Loucy (cell line): ENCODE results near the gene PSME2.

Experiments
- H2AFZ ChIP-seq: fragments of 200-600 bp; sonication (generic); 2 replicates; pipeline ENCODE4 v1.6.0; 2016; ENCODE audit warnings: antibody characterized with exemption, mild to moderate bottlenecking, low read length, moderate library complexity
- H3F3A ChIP-seq: fragments of 200-600 bp; 2 replicates; pipeline ENCODE4 v1.6.0; 2016; ENCODE audit warnings: antibody characterized with exemption, low read depth, mild to moderate bottlenecking
- H3K27me3 ChIP-seq: fragments of 200-600 bp; sonication (generic); 2 replicates; pipeline ENCODE4 v1.6.1; 2014; ENCODE audit warnings: low read length, mild to moderate bottlenecking; ENCODE audit not compliant: insufficient read depth, poor library complexity, severe bottlenecking
- H3K36me3 ChIP-seq: fragments of 200-600 bp; sonication (generic); 2 replicates; pipeline ENCODE4 v1.6.1; 2016; ENCODE audit warnings: low read length; ENCODE audit not compliant: insufficient read depth
- H3K4me1 ChIP-seq: fragments of 200-600 bp; sonication (generic); 2 replicates; pipeline ENCODE4 v1.5.1; 2014; ENCODE audit warnings: low read length, mild to moderate bottlenecking; ENCODE audit not compliant: insufficient read depth, poor library complexity, severe bottlenecking
- H3K4me2 ChIP-seq: fragments of 200-600 bp; sonication (generic); 2 replicates; pipeline ENCODE4 v1.6.0; 2014; ENCODE audit warnings: antibody characterized with exemption, low read length, low read depth, mild to moderate bottlenecking; ENCODE audit not compliant: poor library complexity, severe bottlenecking
- H3K4me3 ChIP-seq: fragments of 200-600 bp; sonication (generic); 2 replicates; pipeline ENCODE4 v1.5.1; 2014; ENCODE audit warnings: low read length, mild to moderate bottlenecking, mixed read lengths; ENCODE audit not compliant: poor library complexity, severe bottlenecking
- H3K79me2 ChIP-seq: fragments of 200-600 bp; sonication (generic); 2 replicates; pipeline ENCODE4 v1.6.1; 2014; ENCODE audit warnings: low read length; ENCODE audit not compliant: insufficient read depth
- H3K9ac ChIP-seq: fragments of 200-600 bp; sonication (generic); 2 replicates; pipeline ENCODE4 v1.6.0; 2014; ENCODE audit warnings: mild to moderate bottlenecking, low read depth, low read length, moderate library complexity; ENCODE audit not compliant: poor library complexity, severe bottlenecking
- H3K9me2 ChIP-seq: fragments of 200-600 bp; sonication (generic); replicated peaks from 2 replicates; pipeline ENCODE4 v1.6.1; 2016; ENCODE audit warnings: low read depth, low read length, mixed read lengths
- H3K9me3 ChIP-seq: fragments of 200-600 bp; sonication (generic); 2 replicates; pipeline ENCODE4 v1.6.1; 2014; ENCODE audit warnings: mild to moderate bottlenecking, antibody characterized with exemption, low read length, low read depth; ENCODE audit not compliant: insufficient read depth
- H4K20me1 ChIP-seq: fragments of 200-600 bp; sonication (generic); 2 replicates; pipeline ENCODE4 v1.6.0; 2014; ENCODE audit warnings: antibody characterized with exemption, low read length, mild to moderate bottlenecking; ENCODE audit not compliant: insufficient read depth, poor library complexity, severe bottlenecking
- CTCF ChIP-seq: fragments of 200-600 bp; sonication (generic); conservative IDR thresholded peaks from 2 replicates; pipeline ENCODE4 v1.5.1; 2014; ENCODE audit warnings: mild to moderate bottlenecking, antibody characterized with exemption, low read length
- EZH2phosphoT487 ChIP-seq: fragments of 200-600 bp; IDR thresholded peaks from 2 replicates; pipeline ENCODE4 v1.6.1; 2018; ENCODE audit warnings: antibody characterized with exemption, mild to moderate bottlenecking, moderate library complexity, borderline replicate concordance

Gene PSME2

GRCh38 chr14:24121210-24121609, 25.2 kb downstream of the PSME2 start:
- no peak overlapping the region for H3K4me2 ChIP-seq
- TF ChIP-seq CTCF (no peak), EZH2phosphoT487 (no peak)
- peaks cover 50% of the 10 kb centered on the region for H3K36me3 ChIP-seq
- H2AFZ ChIP-seq = no peak overlapping the region
- peaks cover 14% of the 10 kb centered on the region for H3K79me2 ChIP-seq
- no peaks in the 10 kb centered on the region for H3F3A ChIP-seq
- no peak overlapping the region for H3K4me3 ChIP-seq
- peaks cover 4% of the 10 kb centered on the region for H4K20me1 ChIP-seq
- H3K27me3 ChIP-seq = no peaks in the 10 kb centered on the region
- H3K4me1 ChIP-seq = peaks cover 9% of the 10 kb centered on the region
- no peak overlapping the region for H3K9ac ChIP-seq
- H3K9me3 ChIP-seq = no peaks in the 10 kb centered on the region
- H3K9me2 ChIP-seq = no peaks in the 10 kb centered on the region

GRCh38 chr14:24119691-24120090, 26.7 kb downstream of the PSME2 start:
- Histone ChIP-seq H3K27me3 (no peaks in the 10 kb centered on the region), H2AFZ (no peak overlapping the region), H3K4me2 (no peak overlapping the region), H3K4me3 (no peak overlapping the region), H4K20me1 (peaks cover 11% of the 10 kb centered on the region), H3K9ac (no peak overlapping the region), H3K9me2 (no peaks in the 10 kb centered on the region), H3K9me3 (no peaks in the 10 kb centered on the region), H3F3A (no peaks in the 10 kb centered on the region), H3K36me3 (peaks cover 50% of the 10 kb centered on the region), H3K79me2 (peaks cover 25% of the 10 kb centered on the region), H3K4me1 (peaks cover 19% of the 10 kb centered on the region)
- TF ChIP-seq EZH2phosphoT487 (no peak), CTCF (no peak)

GRCh38 chr14:24117179-24117578, 29.2 kb downstream of the PSME2 start:
- H3K4me2 ChIP-seq = peak overlapping the region; percentile 88
- H3F3A ChIP-seq = peaks cover 6% of the 10 kb centered on the region; the same call in 1 of the 2 replicates
- peaks cover 19% of the 10 kb centered on the region for H3K4me1 ChIP-seq
- H4K20me1 ChIP-seq = peaks cover 11% of the 10 kb centered on the region
- H3K27me3 ChIP-seq = no peaks in the 10 kb centered on the region
- H3K9ac ChIP-seq = peak overlapping the region; percentile 3
- H2AFZ ChIP-seq = no peak overlapping the region
- TF ChIP-seq CTCF (no peak), EZH2phosphoT487 (no peak)
- H3K79me2 ChIP-seq = peaks cover 29% of the 10 kb centered on the region
- peak overlapping the region; percentile 91 for H3K4me3 ChIP-seq
- peaks cover 43% of the 10 kb centered on the region for H3K36me3 ChIP-seq
- H3K9me2 ChIP-seq = no peaks in the 10 kb centered on the region
- H3K9me3 ChIP-seq = no peaks in the 10 kb centered on the region
